ENCODE measurements around the gene PRKG1. TPM values are rescaled to one million over a fixed set of nuclear protein-coding genes. Genes with fewer than 3 reads are reported as not detected.

PRKG1 gene
- polyA plus RNA-seq, 3 donors = not detected

GRCh38 chr10:51035344-51035743 lies 38.9 kb upstream of the PRKG1 start:
- no peak overlapping the region for H3K9ac ChIP-seq (ENCODE audit: insufficient read depth, low read length, poor library complexity, severe bottlenecking)
- H3K36me3 ChIP-seq (replicated peaks in 1 of 2; ENCODE audit: control insufficient read depth in 1 of 2, insufficient read depth in 2 of 2, low read length in 2 of 2) = no peaks in the 10 kb centered on the region

GRCh38 chr10:51045871-51046270 lies 28.4 kb upstream of the PRKG1 start:
- no peak overlapping the region for H3K4me3 Mint-ChIP-seq

More at GRCh38 chr10:51035344-51035743, 38.9 kb upstream of the PRKG1 start:
- intact Hi-C loops (cut with micrococcal nuclease) = no loop called here
- TF ChIP-seq CTCF (IDR thresholded peaks at IDR 0.05) = no peak
- DNase-seq = no peak
- Mint-ChIP-seq H3K4me3 (no peak overlapping the region), H3K36me3 (no peaks in the 10 kb centered on the region), H3K4me1 (no peaks in the 10 kb centered on the region), H3K9me3 (peaks cover 0 to 2% (median 0%) of the 10 kb centered on the region in 7 donors), H3K27me3 (ENCODE audit: low read depth in 3 of 3) (no peaks in the 10 kb centered on the region), H3K27ac (no peak overlapping the region)
- Histone ChIP-seq H3K27me3 (ENCODE audit: control insufficient read depth in 2 of 2, insufficient read depth in 2 of 2, low read length in 2 of 2) (no peaks in the 10 kb centered on the region), H3K4me3 (replicated peaks in 1 of 3; ENCODE audit: low read depth in 2 of 3, low read length in 3 of 3) (no peak overlapping the region), H3K79me2 (ENCODE audit: insufficient read depth, low read length) (no peaks in the 10 kb centered on the region), H3K27ac (ENCODE audit: low read depth in 1 of 2, low read length in 2 of 2) (no peak overlapping the region), H4K20me1 (ENCODE audit: insufficient read depth, low read length) (no peaks in the 10 kb centered on the region), H3K4me2 (replicated peaks; ENCODE audit: extremely low read depth, low read length, poor library complexity, severe bottlenecking) (no peak overlapping the region), H3K4me1 (ENCODE audit: control insufficient read depth in 1 of 2, insufficient read depth in 2 of 2, low read length in 2 of 2) (no peaks in the 10 kb centered on the region), H2AFZ (ENCODE audit: insufficient read depth, low read depth, low read length, poor library complexity, severe bottlenecking) (no peak overlapping the region), H3K9me3 (replicated peaks in 1 of 2; ENCODE audit: control insufficient read depth in 1 of 2, insufficient read depth in 1 of 2, low read length in 2 of 2) (no peaks in the 10 kb centered on the region)
- WGBS (ENCODE audit: insufficient coverage) = 100% methylated on average over 2 of the region's 4 CpGs

More at GRCh38 chr10:51045871-51046270, 28.4 kb upstream of the PRKG1 start:
- H3K4me1 Mint-ChIP-seq = no peaks in the 10 kb centered on the region
- H3K4me2 ChIP-seq (replicated peaks; ENCODE audit: extremely low read depth, low read length, poor library complexity, severe bottlenecking) = no peak overlapping the region
- H4K20me1 ChIP-seq (ENCODE audit: insufficient read depth, low read length) = no peaks in the 10 kb centered on the region
- H3K9me3 Mint-ChIP-seq = peaks cover 0 to 1% (median 0%) of the 10 kb centered on the region in 7 donors
- H3K9me3 ChIP-seq (replicated peaks in 1 of 2; ENCODE audit: control insufficient read depth in 1 of 2, insufficient read depth in 1 of 2, low read length in 2 of 2) = no peaks in the 10 kb centered on the region
- peaks cover 0 to 2% (median 0%) of the 10 kb centered on the region in 3 donors for H3K27me3 Mint-ChIP-seq (ENCODE audit: low read depth in 3 of 3)
- H3K79me2 ChIP-seq (ENCODE audit: insufficient read depth, low read length) = no peaks in the 10 kb centered on the region
- TF ChIP-seq CTCF (IDR thresholded peaks at IDR 0.05) = no peak
- no peaks in the 10 kb centered on the region for H3K36me3 Mint-ChIP-seq
- no peak overlapping the region for H3K27ac ChIP-seq (ENCODE audit: low read depth in 1 of 2, low read length in 2 of 2)
- H3K27ac Mint-ChIP-seq = no peak overlapping the region
- intact Hi-C loops (cut with micrococcal nuclease) = no loop called here
- H3K4me1 ChIP-seq (ENCODE audit: control insufficient read depth in 1 of 2, insufficient read depth in 2 of 2, low read length in 2 of 2) = no peaks in the 10 kb centered on the region
- no CpG with 5 or more reads among the region's 2 CpGs for WGBS (ENCODE audit: insufficient coverage)
- H3K36me3 ChIP-seq (replicated peaks in 1 of 2; ENCODE audit: control insufficient read depth in 1 of 2, insufficient read depth in 2 of 2, low read length in 2 of 2) = no peaks in the 10 kb centered on the region
- H3K4me3 ChIP-seq (replicated peaks in 1 of 3; ENCODE audit: low read depth in 2 of 3, low read length in 3 of 3) = no peak overlapping the region
- H2AFZ ChIP-seq (ENCODE audit: insufficient read depth, low read depth, low read length, poor library complexity, severe bottlenecking) = no peak overlapping the region
- DNase-seq = no peak
- H3K27me3 ChIP-seq (ENCODE audit: control insufficient read depth in 2 of 2, insufficient read depth in 2 of 2, low read length in 2 of 2) = no peaks in the 10 kb centered on the region
- H3K9ac ChIP-seq (ENCODE audit: insufficient read depth, low read length, poor library complexity, severe bottlenecking) = no peak overlapping the region
